ENCODE measurements around the gene CDKN1B.

Gene CDKN1B

DNA sequence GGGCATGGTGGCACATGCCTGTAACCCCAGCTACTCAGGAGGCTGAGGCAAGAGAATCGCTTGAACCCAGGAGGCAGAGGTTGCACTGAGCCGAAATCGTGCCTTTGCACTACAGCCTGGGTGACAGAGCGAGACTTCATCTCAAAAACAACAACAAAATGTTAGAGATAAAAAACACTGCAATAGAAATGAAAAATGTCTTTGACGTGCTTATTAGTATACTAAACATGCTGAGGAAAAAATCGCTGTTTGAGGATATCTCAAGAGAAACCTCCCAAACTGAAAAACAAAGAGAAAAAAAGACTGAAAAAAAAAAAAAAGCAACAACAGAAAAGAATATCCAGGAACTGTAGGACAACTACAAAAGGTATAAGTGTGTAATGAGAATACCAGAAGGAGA is 53.1 kb downstream of the CDKN1B start:
- Histone ChIP-seq H3K36me3 (ENCODE audit: control insufficient read depth, insufficient read depth, low read length) (no peaks in the 10 kb centered on the region), H3K27ac (ENCODE audit: low read depth, low read length, severe bottlenecking) (no peak overlapping the region), H3K4me3 (ENCODE audit: extremely low read depth, insufficient read depth, low read length, poor library complexity, severe bottlenecking) (no peak overlapping the region), H3K4me1 (ENCODE audit: control insufficient read depth, insufficient read depth, low read length, poor library complexity, severe bottlenecking) (no peaks in the 10 kb centered on the region), H3K9me3 (ENCODE audit: control insufficient read depth, low read length) (no peaks in the 10 kb centered on the region)
- WGBS, 2 experiments (ENCODE audit: insufficient coverage in 2 of 2): 88 to 100% methylated on average over 1 of the region's 6 CpGs
